ENCODE data around the gene ZNF473.
"Not testable (repeated sequence)": the region's sequence is repeated elsewhere in the genome, so short reads cannot be mapped to it uniquely, and the experiment has no call there.

ZNF473 gene

DNA sequence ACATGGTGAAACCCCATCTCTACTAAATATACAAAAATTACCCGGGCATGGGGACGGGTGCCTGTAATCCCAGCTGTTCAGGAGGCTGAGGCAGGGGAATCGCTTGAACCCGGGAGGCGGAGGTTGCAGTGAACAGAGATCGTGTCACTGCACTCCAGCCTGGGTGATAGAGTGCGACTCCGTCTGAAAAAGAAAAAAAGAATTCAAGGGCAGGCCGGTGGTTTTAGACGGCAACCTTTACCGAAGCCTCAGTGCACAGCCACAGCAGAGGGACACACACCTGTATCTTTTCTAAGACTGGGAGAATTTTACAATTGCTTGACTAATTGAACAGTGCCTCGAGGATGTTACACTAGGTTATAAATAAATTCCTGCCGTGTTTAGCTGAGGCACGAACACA is 73.9 kb downstream of the ZNF473 start:
- not testable (repeated sequence) for DNase-seq (ENCODE audit: low read depth in 2 of 2)

DNA sequence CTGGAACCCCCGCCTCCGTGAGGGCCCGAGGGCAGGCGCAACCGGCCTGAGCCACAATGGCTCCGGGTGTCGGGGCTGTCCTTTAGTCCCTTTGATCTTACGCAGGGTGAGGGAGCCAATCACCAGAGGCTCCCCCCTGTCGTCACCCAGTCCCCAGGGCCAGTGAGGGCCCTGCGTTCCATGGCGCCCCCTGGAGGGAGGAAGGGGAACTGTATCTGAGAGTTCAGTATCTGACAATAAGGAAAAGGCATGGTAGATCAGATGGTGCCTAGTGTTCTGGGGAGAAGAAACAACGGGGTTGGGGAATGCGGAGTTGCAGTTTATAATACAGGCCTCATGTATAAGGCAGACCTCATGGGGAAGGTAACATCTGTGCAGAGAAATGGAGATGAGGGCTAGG is 75.1 kb downstream of the ZNF473 start:
- not testable (repeated sequence) for DNase-seq (ENCODE audit: low read depth in 2 of 2)

Measured in fibroblast of skin of left biceps (primary cell).